Dermis lymphatic vessel endothelial cell (primary cell): Measurements from ENCODE around the gene MFF. TPM values are rescaled to one million over a fixed set of nuclear protein-coding genes. Genes with fewer than 3 reads are reported as not detected.

Source experiments
- total RNA-seq: library from RNA; depleted of rRNA; stranded (reverse); fragments of >200 nt; gene quantifications from 2 replicates; pipeline ENCODE4 v1.2.1, GENCODE V29; 2014

MFF gene, protein sequence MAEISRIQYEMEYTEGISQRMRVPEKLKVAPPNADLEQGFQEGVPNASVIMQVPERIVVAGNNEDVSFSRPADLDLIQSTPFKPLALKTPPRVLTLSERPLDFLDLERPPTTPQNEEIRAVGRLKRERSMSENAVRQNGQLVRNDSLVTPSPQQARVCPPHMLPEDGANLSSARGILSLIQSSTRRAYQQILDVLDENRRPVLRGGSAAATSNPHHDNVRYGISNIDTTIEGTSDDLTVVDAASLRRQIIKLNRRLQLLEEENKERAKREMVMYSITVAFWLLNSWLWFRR
- total RNA-seq: 39.9 and 49.1 TPM in 2 replicates

DNA sequence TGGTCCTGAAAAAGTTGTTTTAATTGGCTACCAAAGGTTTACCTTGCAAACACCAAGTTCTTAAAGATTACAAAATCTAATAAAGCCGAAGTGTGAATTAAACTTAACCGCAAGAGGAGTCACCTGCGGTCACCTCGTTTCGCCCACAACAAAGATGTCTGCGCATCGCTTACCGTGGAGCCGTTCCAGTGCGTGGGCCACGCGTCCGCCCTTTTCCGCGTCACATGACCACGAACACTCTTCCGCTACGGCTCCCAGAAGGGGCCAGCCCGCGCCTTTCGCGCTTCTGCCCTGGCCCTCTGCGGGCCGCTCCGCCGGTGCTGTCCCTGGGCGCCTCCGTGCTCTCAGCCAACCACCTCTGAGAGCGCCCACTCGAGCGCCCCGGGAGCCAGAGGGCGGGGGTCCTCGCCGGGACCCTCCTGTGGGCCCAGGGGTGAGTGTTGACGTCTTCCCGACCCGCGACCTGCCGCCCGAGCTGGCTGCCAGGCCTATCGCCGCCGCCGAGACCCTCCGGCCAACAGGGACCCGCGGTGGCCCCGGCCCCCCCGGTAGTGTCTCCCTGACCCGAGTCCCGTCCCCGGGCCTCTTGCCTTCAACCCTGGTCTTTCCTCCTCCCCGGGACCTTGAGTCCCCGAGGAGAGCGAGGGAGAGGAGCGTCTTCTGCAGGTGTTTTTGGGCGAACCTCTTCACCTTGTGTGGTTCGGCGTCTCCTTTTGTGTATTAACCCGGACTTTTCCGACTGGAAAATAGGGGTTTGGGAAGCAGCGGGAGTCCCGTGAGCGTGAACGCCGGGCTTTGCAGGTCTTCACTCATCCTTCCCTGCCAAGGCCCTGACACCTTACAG, at the start of gene MFF:
Gene MFF, plus strand, starts transcription at position 257 of the 844 bp plus-strand sequence. CDS start 5,415 bp downstream, outside the sequence.

DNA sequence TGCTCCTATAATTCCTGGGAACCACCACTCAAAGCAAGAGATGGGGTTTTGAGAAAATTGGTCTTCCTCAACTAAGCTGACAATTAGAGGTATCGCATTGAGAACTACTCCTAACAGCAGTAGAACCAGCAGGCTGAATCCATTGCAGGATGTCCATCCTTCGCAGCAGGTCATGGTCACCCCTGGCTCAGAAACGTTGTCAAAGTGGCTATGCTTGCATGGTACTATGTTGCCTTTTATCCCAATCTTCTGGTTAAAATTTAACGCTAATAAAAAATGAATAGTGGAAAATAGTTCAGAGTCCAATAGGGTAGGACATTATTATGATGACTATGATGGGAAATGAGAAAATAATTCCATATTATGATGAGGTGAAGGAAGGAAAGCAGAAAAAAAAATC, 54.0 kb downstream of the MFF start, which contains the start of gene TM4SF20:
Gene TM4SF20, minus strand, starts transcription at position 212 of the 400 bp plus-strand sequence. Its CDS starts 38 bp downstream, at position 174.

DNA sequence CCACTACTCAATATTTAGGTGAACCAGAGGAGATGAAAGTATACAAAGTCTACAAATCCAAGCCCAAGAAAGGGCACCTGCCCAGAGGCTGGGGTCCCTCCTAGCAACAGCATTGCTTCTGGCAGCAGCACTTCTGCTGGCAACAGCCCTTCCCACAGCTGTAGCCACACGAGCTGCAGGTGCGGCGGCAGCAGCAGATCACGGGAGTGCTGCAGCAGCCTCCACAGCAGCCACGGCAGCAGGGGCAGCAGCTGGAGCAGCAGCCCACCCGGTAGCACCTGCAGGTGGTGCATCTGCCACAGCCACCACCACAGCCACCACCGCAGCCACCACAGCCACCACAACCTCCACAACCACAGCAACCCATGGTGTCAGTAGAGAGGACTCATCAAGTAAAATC, 62.5 kb downstream of the MFF start, which contains the start of gene SCYGR1:
Gene SCYGR1, minus strand, starts transcription at position 367 of the 400 bp plus-strand sequence. Its CDS starts 0 bp downstream, at position 367.

Other genes starting within 250 kb of the MFF start
- gene COL4A4, start 161.0 kb upstream of the MFF start, total RNA-seq: under 0.01 TPM in 2 replicates
- gene COL4A3, start 160.6 kb upstream of the MFF start, total RNA-seq: 0.11 TPM in 1 of 2 replicates, not detected in the other
- gene TM4SF20, start 54.1 kb downstream of the MFF start, total RNA-seq: not detected in 2 replicates
- gene SCYGR1, start 62.7 kb downstream of the MFF start, total RNA-seq: not detected in 2 replicates
- gene AGFG1, start 146.9 kb downstream of the MFF start, total RNA-seq: 33.4 and 35.2 TPM in 2 replicates